Measurements from ENCODE around the gene DOC2B. TPM values are rescaled to one million over a fixed set of nuclear protein-coding genes. Genes with fewer than 3 reads are reported as not detected.

Gene DOC2B
- polyA plus RNA-seq, 1 donor from 2014 or later, result 4.8 TPM

DNA sequence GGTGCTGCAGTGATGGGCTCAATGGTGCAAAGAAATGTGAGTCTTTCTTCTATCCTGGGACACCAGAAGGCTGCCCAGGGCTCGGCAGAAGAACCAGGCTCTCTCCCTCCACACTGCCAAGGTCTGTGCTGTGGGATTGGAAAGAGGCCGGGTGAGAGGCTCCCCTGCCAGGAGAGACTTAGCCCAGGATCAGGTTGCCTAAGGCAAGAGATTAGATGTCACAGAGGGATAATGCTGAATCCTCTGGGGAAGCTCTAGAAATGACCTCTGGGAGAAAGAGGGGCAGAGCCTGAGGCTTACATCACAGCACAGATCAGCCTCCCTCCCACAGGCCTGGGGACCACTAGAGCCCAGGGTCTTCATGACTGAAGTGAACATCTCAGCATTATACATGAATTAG is 5.7 kb upstream of the DOC2B start:
- Histone ChIP-seq H4K20me1 (ENCODE audit: insufficient read depth) (no peaks in the 10 kb centered on the region), H3K9me2 (ENCODE audit: insufficient read depth, low read length) (no peaks in the 10 kb centered on the region), H3K79me2 (replicated peaks; ENCODE audit: insufficient read depth, low read length) (no peaks in the 10 kb centered on the region), H3K4me3 (ENCODE audit: low read length) (no peak overlapping the region), H2AFZ (ENCODE audit: low read depth, low read length) (no peak overlapping the region), H3F3A (ENCODE audit: insufficient read depth, low read length, poor library complexity, severe bottlenecking) (no peaks in the 10 kb centered on the region), H3K4me2 (ENCODE audit: low read length) (no peak overlapping the region), H3K36me3 (ENCODE audit: insufficient read depth, low read length) (no peaks in the 10 kb centered on the region), H3K9me3 (ENCODE audit: low read length) (no peaks in the 10 kb centered on the region), H3K27me3 (ENCODE audit: insufficient read depth, low read depth, low read length) (peaks cover 16% of the 10 kb centered on the region), H3K27ac (ENCODE audit: low read length) (no peak overlapping the region), H3K9ac (ENCODE audit: low read length) (no peak overlapping the region)
- no peak for TF ChIP-seq EP300 (conservative IDR thresholded peaks at IDR 0.05; ENCODE audit: poor library complexity, severe bottlenecking)
- TF ChIP-seq, protein P1, sequence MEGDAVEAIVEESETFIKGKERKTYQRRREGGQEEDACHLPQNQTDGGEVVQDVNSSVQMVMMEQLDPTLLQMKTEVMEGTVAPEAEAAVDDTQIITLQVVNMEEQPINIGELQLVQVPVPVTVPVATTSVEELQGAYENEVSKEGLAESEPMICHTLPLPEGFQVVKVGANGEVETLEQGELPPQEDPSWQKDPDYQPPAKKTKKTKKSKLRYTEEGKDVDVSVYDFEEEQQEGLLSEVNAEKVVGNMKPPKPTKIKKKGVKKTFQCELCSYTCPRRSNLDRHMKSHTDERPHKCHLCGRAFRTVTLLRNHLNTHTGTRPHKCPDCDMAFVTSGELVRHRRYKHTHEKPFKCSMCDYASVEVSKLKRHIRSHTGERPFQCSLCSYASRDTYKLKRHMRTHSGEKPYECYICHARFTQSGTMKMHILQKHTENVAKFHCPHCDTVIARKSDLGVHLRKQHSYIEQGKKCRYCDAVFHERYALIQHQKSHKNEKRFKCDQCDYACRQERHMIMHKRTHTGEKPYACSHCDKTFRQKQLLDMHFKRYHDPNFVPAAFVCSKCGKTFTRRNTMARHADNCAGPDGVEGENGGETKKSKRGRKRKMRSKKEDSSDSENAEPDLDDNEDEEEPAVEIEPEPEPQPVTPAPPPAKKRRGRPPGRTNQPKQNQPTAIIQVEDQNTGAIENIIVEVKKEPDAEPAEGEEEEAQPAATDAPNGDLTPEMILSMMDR (IDR thresholded peaks at IDR 0.05; ENCODE audit: poor library complexity, severe bottlenecking), result no peak
- TF ChIP-seq POLR2AphosphoS5 (IDR thresholded peaks at IDR 0.05), result no peak

DNA sequence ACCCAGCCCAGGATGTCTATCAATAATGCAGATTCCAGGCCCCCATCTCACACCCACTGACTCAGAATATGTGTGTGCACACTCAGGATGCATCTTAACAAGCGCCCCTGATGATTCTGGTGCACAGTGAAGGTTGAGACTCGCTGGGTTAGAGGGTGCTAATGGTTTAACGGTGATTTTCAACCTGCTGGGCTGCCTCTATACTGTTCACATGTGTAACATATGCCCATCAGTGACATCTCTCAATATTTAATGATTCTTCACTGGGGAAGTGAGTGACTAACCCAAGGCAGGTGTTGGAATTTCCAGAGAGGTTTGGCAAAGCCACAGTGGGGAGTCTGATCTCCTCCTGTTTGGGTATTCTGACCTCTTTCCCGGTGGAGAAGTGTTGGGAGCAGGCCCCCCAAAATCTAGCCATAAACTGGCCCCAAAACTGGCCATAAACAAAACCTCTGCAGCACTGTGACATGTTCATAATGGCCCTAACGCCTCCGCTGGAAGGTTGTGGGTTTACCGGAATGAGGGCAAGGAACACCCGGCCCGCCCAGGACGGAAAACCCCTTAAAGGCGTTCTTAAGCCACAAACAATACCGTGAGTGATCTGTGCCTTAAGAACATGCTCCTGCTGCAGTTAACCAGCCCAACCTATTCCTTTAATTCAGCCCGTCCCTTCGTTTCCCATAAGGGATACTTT is 4.1 kb upstream of the DOC2B start:
- Histone ChIP-seq H3K27ac (ENCODE audit: low read length) (no peak overlapping the region), H2AFZ (ENCODE audit: low read depth, low read length) (no peak overlapping the region), H3K9ac (ENCODE audit: low read length) (no peak overlapping the region), H3K4me2 (ENCODE audit: low read length) (no peak overlapping the region), H3K36me3 (ENCODE audit: insufficient read depth, low read length) (no peaks in the 10 kb centered on the region), H3K4me3 (ENCODE audit: low read length) (no peak overlapping the region), H3K9me3 (ENCODE audit: low read length) (no peaks in the 10 kb centered on the region), H4K20me1 (ENCODE audit: insufficient read depth) (no peaks in the 10 kb centered on the region), H3K79me2 (replicated peaks; ENCODE audit: insufficient read depth, low read length) (no peaks in the 10 kb centered on the region), H3F3A (ENCODE audit: insufficient read depth, low read length, poor library complexity, severe bottlenecking) (no peaks in the 10 kb centered on the region), H3K27me3 (ENCODE audit: insufficient read depth, low read depth, low read length) (peaks cover 25% of the 10 kb centered on the region), H3K9me2 (ENCODE audit: insufficient read depth, low read length) (no peaks in the 10 kb centered on the region)
- TF ChIP-seq TAF1 (IDR thresholded peaks at IDR 0.05; ENCODE audit: low read depth), result no peak
- TF ChIP-seq MXI1 (conservative IDR thresholded peaks at IDR 0.05; ENCODE audit: poor library complexity, severe bottlenecking), result no peak
- no peak for TF ChIP-seq POLR2AphosphoS5 (IDR thresholded peaks at IDR 0.05)

DNA sequence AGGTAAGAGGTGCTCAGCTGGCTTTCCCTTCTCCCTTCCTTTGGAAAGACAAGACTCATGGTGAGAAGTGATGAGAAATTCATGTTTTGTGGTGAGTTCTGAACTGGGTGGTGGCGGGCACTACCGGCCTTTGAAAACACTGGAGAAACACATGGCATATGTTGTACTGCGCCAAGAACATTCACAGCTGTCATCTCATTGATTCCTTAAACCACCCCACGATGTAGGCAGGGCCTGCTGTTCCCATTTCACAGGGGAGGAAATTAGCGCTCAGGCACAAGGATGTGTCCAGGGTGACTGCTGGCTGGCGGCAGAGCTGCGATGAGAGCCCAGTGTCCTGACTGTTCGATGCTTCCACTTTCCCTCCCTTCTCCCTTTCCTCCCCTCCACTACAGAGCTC is 1.6 kb upstream of the DOC2B start:
- H3K79me2 ChIP-seq (replicated peaks; ENCODE audit: insufficient read depth, low read length), result no peaks in the 10 kb centered on the region
- no peak overlapping the region for H3K4me2 ChIP-seq (ENCODE audit: low read length)
- H3F3A ChIP-seq (ENCODE audit: insufficient read depth, low read length, poor library complexity, severe bottlenecking), result no peaks in the 10 kb centered on the region
- H3K4me3 ChIP-seq (ENCODE audit: low read length), result no peak overlapping the region
- H3K27ac ChIP-seq (ENCODE audit: low read length), result no peak overlapping the region
- TF ChIP-seq EZH2 (IDR thresholded peaks at IDR 0.05; ENCODE audit: borderline replicate concordance, insufficient read depth, low read length, poor library complexity, severe bottlenecking), result no peak
- TF ChIP-seq SMC3 (conservative IDR thresholded peaks at IDR 0.05; ENCODE audit: poor library complexity), result no peak
- TF ChIP-seq, protein P2, sequence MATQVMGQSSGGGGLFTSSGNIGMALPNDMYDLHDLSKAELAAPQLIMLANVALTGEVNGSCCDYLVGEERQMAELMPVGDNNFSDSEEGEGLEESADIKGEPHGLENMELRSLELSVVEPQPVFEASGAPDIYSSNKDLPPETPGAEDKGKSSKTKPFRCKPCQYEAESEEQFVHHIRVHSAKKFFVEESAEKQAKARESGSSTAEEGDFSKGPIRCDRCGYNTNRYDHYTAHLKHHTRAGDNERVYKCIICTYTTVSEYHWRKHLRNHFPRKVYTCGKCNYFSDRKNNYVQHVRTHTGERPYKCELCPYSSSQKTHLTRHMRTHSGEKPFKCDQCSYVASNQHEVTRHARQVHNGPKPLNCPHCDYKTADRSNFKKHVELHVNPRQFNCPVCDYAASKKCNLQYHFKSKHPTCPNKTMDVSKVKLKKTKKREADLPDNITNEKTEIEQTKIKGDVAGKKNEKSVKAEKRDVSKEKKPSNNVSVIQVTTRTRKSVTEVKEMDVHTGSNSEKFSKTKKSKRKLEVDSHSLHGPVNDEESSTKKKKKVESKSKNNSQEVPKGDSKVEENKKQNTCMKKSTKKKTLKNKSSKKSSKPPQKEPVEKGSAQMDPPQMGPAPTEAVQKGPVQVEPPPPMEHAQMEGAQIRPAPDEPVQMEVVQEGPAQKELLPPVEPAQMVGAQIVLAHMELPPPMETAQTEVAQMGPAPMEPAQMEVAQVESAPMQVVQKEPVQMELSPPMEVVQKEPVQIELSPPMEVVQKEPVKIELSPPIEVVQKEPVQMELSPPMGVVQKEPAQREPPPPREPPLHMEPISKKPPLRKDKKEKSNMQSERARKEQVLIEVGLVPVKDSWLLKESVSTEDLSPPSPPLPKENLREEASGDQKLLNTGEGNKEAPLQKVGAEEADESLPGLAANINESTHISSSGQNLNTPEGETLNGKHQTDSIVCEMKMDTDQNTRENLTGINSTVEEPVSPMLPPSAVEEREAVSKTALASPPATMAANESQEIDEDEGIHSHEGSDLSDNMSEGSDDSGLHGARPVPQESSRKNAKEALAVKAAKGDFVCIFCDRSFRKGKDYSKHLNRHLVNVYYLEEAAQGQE (IDR thresholded peaks at IDR 0.05; ENCODE audit: borderline replicate concordance), result no peak
- no peak for TF ChIP-seq RAD21 (conservative IDR thresholded peaks at IDR 0.05)
- TF ChIP-seq, protein P1 (IDR thresholded peaks at IDR 0.05; ENCODE audit: poor library complexity, severe bottlenecking), result no peak
- no peak for TF ChIP-seq MXI1 (conservative IDR thresholded peaks at IDR 0.05; ENCODE audit: poor library complexity, severe bottlenecking)
- no peak for TF ChIP-seq POLR2AphosphoS5 (IDR thresholded peaks at IDR 0.05)
- TF ChIP-seq EP300 (conservative IDR thresholded peaks at IDR 0.05; ENCODE audit: poor library complexity, severe bottlenecking), result no peak
- no peak for TF ChIP-seq TAF1 (IDR thresholded peaks at IDR 0.05; ENCODE audit: low read depth)
- no peaks in the 10 kb centered on the region for H4K20me1 ChIP-seq (ENCODE audit: insufficient read depth)
- no peaks in the 10 kb centered on the region for H3K9me2 ChIP-seq (ENCODE audit: insufficient read depth, low read length)
- H3K27me3 ChIP-seq (ENCODE audit: insufficient read depth, low read depth, low read length), result peaks cover 40% of the 10 kb centered on the region
- no peaks in the 10 kb centered on the region for H3K36me3 ChIP-seq (ENCODE audit: insufficient read depth, low read length)
- no peak overlapping the region for H2AFZ ChIP-seq (ENCODE audit: low read depth, low read length)
- no peaks in the 10 kb centered on the region for H3K9me3 ChIP-seq (ENCODE audit: low read length)
- H3K9ac ChIP-seq (ENCODE audit: low read length), result no peak overlapping the region

Measured in neural cell (in vitro differentiated cells).